RWPE2 (cell line): ENCODE data around the gene FABP6.

Experiments used
- ATAC-seq: fragments of 200-7000 bp; cut with Tn5 transposase; 3 replicates; pipeline ENCODE4 v1.9.1; 2021; ENCODE audit warnings: low read depth
- DNase-seq: peaks from one replicate; pipeline ENCODE4 v3.0.0-alpha.2; 2020; ENCODE audit warnings: low spot score
- H3K27ac ChIP-seq: fragments of 450-650 bp; 2 replicates; pipeline ENCODE4 v1.5.1; 2017; ENCODE audit warnings: mild to moderate bottlenecking; ENCODE audit not compliant: poor library complexity, severe bottlenecking
- H3K27me3 ChIP-seq: fragments of 250-450 bp; sonication (Bioruptor Pico); 2 replicates; pipeline ENCODE4 v1.5.1; 2021; ENCODE audit warnings: mild to moderate bottlenecking, moderate library complexity; ENCODE audit not compliant: insufficient read depth, poor library complexity, severe bottlenecking
- H3K36me3 ChIP-seq: fragments of 250-450 bp; sonication (Bioruptor Pico); 2 replicates; pipeline ENCODE4 v1.5.1; 2020; ENCODE audit warnings: low read depth, mild to moderate bottlenecking, moderate library complexity
- H3K4me1 ChIP-seq: fragments of 250-450 bp; sonication (Bioruptor Pico); 2 replicates; pipeline ENCODE4 v1.5.1; 2021; ENCODE audit warnings: mild to moderate bottlenecking, moderate library complexity; ENCODE audit not compliant: insufficient read depth, poor library complexity, severe bottlenecking
- H3K4me3 ChIP-seq: fragments of 250-450 bp; sonication (Bioruptor Pico); 2 replicates; pipeline ENCODE4 v1.5.1; 2021; ENCODE audit warnings: mild to moderate bottlenecking, moderate library complexity; ENCODE audit not compliant: severe bottlenecking
- H3K9me3 ChIP-seq: fragments of 250-450 bp; sonication (Bioruptor Pico); 2 replicates; pipeline ENCODE4 v1.5.1; 2021; ENCODE audit warnings: mild to moderate bottlenecking, moderate library complexity; ENCODE audit not compliant: severe bottlenecking
- TF ChIP-seq, protein P1 (sequence below): fragments of 450-650 bp; IDR thresholded peaks from one replicate; pipeline ENCODE4 v1.5.1; 2017; ENCODE audit warnings: mild to moderate bottlenecking, moderate library complexity; ENCODE audit not compliant: poor library complexity, severe bottlenecking

FABP6 gene

DNA sequence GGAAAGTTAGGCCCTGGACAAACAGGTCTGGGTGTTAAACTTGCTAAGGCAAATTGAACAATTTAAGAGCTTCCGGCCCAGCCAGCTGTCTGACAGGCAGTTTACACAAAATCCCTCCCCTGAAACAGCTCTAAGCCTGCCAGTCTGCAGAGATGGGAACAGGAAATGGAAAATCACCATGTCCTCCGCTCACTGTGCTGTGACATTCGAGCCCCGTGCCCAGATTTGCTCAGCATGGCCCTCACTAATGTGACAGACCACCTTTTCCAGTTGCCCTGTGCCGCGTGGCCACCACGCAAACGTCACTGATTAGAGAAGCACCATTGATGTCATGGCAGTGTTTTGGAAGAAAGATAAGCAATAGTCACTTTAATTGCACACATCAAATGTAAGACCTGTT is 42.1 kb downstream of the FABP6 start:
- no peak for DNase-seq
- TF ChIP-seq, protein P1, sequence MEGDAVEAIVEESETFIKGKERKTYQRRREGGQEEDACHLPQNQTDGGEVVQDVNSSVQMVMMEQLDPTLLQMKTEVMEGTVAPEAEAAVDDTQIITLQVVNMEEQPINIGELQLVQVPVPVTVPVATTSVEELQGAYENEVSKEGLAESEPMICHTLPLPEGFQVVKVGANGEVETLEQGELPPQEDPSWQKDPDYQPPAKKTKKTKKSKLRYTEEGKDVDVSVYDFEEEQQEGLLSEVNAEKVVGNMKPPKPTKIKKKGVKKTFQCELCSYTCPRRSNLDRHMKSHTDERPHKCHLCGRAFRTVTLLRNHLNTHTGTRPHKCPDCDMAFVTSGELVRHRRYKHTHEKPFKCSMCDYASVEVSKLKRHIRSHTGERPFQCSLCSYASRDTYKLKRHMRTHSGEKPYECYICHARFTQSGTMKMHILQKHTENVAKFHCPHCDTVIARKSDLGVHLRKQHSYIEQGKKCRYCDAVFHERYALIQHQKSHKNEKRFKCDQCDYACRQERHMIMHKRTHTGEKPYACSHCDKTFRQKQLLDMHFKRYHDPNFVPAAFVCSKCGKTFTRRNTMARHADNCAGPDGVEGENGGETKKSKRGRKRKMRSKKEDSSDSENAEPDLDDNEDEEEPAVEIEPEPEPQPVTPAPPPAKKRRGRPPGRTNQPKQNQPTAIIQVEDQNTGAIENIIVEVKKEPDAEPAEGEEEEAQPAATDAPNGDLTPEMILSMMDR = no peak
- Histone ChIP-seq H3K4me1 (peaks cover 30% of the 10 kb centered on the region), H3K36me3 (peaks cover 16% of the 10 kb centered on the region), H3K27me3 (no peaks in the 10 kb centered on the region), H3K9me3 (no peaks in the 10 kb centered on the region), H3K27ac (peak overlapping the region; percentile 51), H3K4me3 (no peak overlapping the region)
- peak; percentile 53 for ATAC-seq

DNA sequence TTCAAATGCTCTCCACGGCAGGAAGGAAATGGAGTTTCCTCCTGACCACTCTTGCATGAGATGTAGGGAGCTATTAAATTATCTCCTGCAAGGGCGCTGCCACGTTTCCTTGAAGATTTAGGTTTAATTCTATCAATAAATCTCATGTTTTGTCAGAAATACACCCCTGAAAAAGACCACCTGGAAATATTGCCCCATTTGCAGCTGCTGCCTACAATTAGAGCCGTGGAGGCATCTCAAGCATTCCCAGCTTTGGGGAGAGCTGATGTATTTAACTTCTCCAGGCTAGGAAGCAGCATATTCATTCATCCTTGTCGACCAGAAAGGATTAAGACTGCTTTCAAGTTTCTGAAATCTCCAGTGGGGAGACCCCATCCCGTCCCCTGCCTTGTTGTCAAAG is 42.5 kb downstream of the FABP6 start:
- H3K4me3 ChIP-seq = no peak overlapping the region
- no peak for ATAC-seq
- peaks cover 16% of the 10 kb centered on the region for H3K36me3 ChIP-seq
- TF ChIP-seq, protein P1 = no peak
- H3K27ac ChIP-seq = peak overlapping the region; percentile 51
- H3K9me3 ChIP-seq = no peaks in the 10 kb centered on the region
- H3K27me3 ChIP-seq = no peaks in the 10 kb centered on the region
- no peak for DNase-seq
- peaks cover 30% of the 10 kb centered on the region for H3K4me1 ChIP-seq

DNA sequence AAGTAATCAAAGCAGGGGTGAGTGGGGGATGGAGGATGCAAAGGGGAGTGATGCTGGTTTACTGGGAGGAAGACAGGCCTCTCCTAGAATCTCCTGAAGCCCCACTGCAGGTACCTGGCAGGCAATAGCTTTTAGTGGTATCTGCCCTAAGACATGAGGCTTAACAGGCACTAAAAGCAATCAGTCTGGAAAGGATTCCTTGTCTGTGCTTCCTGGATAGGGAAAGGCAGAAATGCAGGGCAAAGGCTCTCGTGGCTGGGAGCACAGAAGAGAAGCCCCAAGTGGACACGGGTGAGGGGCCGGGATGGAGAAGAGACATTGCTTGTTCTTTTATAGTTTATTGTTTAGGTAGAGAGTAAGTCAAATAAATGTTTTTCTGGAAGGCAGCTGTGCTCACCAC is 43.0 kb downstream of the FABP6 start:
- TF ChIP-seq, protein P1 = no peak
- ATAC-seq (no peak), DNase-seq (no peak)
- Histone ChIP-seq H3K4me1 (peaks cover 30% of the 10 kb centered on the region), H3K27ac (no peak overlapping the region), H3K27me3 (no peaks in the 10 kb centered on the region), H3K9me3 (no peaks in the 10 kb centered on the region), H3K4me3 (no peak overlapping the region), H3K36me3 (peaks cover 19% of the 10 kb centered on the region)

DNA sequence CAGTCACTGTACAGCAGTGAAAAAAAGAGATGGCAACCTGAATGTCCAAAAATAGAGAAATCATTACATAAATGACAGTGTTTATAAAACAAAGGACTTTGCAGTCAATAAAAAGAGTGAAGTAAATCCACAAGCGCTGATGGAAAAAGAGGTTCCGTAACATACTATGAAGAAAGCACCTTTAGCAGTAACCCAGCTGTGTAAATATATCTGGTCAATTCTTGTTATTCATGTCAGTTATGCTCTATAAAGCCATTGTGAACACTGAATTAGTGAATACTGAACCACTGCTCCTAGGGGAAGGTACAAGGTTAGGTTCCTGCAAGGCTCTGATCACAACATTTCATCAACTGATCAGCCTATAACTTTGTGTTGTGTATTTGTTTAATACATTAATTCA is 43.6 kb downstream of the FABP6 start:
- DNase-seq (no peak), ATAC-seq (no peak)
- H3K36me3 ChIP-seq = peaks cover 18% of the 10 kb centered on the region
- no peak overlapping the region for H3K27ac ChIP-seq
- H3K4me1 ChIP-seq = peaks cover 30% of the 10 kb centered on the region
- H3K9me3 ChIP-seq = no peaks in the 10 kb centered on the region
- H3K4me3 ChIP-seq = no peak overlapping the region
- TF ChIP-seq, protein P1 = no peak
- H3K27me3 ChIP-seq = no peaks in the 10 kb centered on the region

DNA sequence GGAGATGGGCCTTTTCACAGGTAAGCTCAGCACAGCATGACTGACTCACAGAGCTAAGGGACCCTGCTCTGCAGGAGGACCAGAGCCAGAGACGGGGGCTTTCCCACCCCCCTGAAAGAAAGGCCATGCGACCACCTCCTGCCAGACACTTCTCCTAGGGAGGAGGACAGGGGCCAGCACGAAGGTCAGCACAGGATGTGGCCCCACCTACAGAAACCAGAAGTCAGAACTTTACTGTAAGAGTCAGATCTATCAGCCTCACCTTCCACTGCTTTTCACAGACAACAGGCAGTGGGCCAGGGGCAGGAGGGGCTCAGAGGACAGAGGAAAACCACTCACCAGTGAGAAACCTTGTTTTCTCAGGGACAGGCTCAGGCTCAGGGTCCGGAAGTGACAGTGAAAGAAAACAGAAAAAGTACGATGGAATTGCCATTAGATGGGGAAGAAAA is 45.2 kb downstream of the FABP6 start:
- no peak for ATAC-seq
- H3K27ac ChIP-seq = no peak overlapping the region

More for the DNA sequence above, 45.2 kb downstream of the FABP6 start:
- no peaks in the 10 kb centered on the region for H3K27me3 ChIP-seq
- DNase-seq = no peak
- H3K4me3 ChIP-seq = no peak overlapping the region
- TF ChIP-seq, protein P1 = no peak
- no peaks in the 10 kb centered on the region for H3K9me3 ChIP-seq
- H3K36me3 ChIP-seq = peaks cover 25% of the 10 kb centered on the region
- peaks cover 21% of the 10 kb centered on the region for H3K4me1 ChIP-seq
